Nephron (organoid): ENCODE data around the gene KCNMA1.
"Not testable (repeated sequence)": the region's sequence is repeated elsewhere in the genome, so short reads cannot be mapped to it uniquely, and the experiment has no call there.

Experiments
- H3K27ac Mint-ChIP-seq, 3 experiments: 2 replicates each; pipeline ENCODE4 v1.8.0; 2020; ENCODE audit warnings: mixed read lengths in 3 of 3, mild to moderate bottlenecking in 2 of 3, moderate library complexity in 1 of 3
- H3K27me3 Mint-ChIP-seq: 2 replicates; pipeline ENCODE4 v1.8.0; 2021; ENCODE audit warnings: low read depth, mild to moderate bottlenecking, moderate library complexity, mixed read lengths
- H3K36me3 Mint-ChIP-seq: 2 replicates; pipeline ENCODE4 v1.8.0; 2020; ENCODE audit warnings: low read depth, mixed read lengths
- H3K4me1 Mint-ChIP-seq: 2 replicates; pipeline ENCODE4 v1.8.0; 2020; ENCODE audit warnings: mixed read lengths
- H3K4me3 Mint-ChIP-seq, 3 experiments: 2 replicates each; pipeline ENCODE4 v1.8.0; 2020; ENCODE audit warnings: mild to moderate bottlenecking in 3 of 3, mixed read lengths in 3 of 3, moderate library complexity in 2 of 3
- H3K9me3 Mint-ChIP-seq: 2 replicates; pipeline ENCODE4 v1.8.0; 2020; ENCODE audit warnings: mixed read lengths
- CTCF ChIP-seq, 3 experiments: fragments of 200-600 bp; sonication (generic); IDR thresholded peaks; one replicate each; pipeline ENCODE4 v1.5.0; 2021; ENCODE audit warnings: antibody characterized with exemption in 3 of 3; ENCODE audit not compliant: unreplicated experiment in 3 of 3

Gene KCNMA1

GRCh38 chr10:77526868-77527617 is 110.6 kb downstream of the KCNMA1 start:
- Mint-ChIP-seq H3K27me3 (peaks cover 3% of the 10 kb centered on the region), H3K27ac (peak overlapping the region in 1 of 3 experiments; percentile 3), H3K9me3 (no peaks in the 10 kb centered on the region), H3K4me1 (peaks cover 55% of the 10 kb centered on the region), H3K36me3 (no peaks in the 10 kb centered on the region), H3K4me3 (peak overlapping the region in 1 of 3 experiments; percentile 33)
- no peak for TF ChIP-seq CTCF (IDR thresholded peaks at IDR 0.05; ENCODE audit: unreplicated experiment in 3 of 3)

- Mint-ChIP-seq H3K4me1 (peaks cover 46% of the 10 kb centered on the region), H3K27me3 (peaks cover 7% of the 10 kb centered on the region), H3K4me3 (no peak overlapping the region), H3K27ac (peak overlapping the region; percentile 7 to 65 (median 51)), H3K9me3 (no peaks in the 10 kb centered on the region), H3K36me3 (no peaks in the 10 kb centered on the region)
- no peak for TF ChIP-seq CTCF (IDR thresholded peaks at IDR 0.05; ENCODE audit: unreplicated experiment in 3 of 3)
Observed at GRCh38 chr10:77524281-77524711, 113.3 kb downstream of the KCNMA1 start.

- Mint-ChIP-seq H3K4me3 (no peak overlapping the region), H3K4me1 (peaks cover 49% of the 10 kb centered on the region), H3K27me3 (peaks cover 6% of the 10 kb centered on the region), H3K36me3 (no peaks in the 10 kb centered on the region), H3K9me3 (no peaks in the 10 kb centered on the region), H3K27ac (no peak overlapping the region)
- TF ChIP-seq CTCF (IDR thresholded peaks at IDR 0.05; ENCODE audit: unreplicated experiment in 3 of 3), result no peak
Observed at GRCh38 chr10:77522268-77522809, 115.3 kb downstream of the KCNMA1 start.

- no peak overlapping the region for H3K27ac Mint-ChIP-seq
- H3K27me3 Mint-ChIP-seq, result peaks cover 4% of the 10 kb centered on the region
- TF ChIP-seq CTCF (IDR thresholded peaks at IDR 0.05; ENCODE audit: unreplicated experiment in 3 of 3), result no peak
- H3K4me3 Mint-ChIP-seq, result no peak overlapping the region
- H3K9me3 Mint-ChIP-seq, result no peaks in the 10 kb centered on the region
- peaks cover 41% of the 10 kb centered on the region for H3K4me1 Mint-ChIP-seq
- H3K36me3 Mint-ChIP-seq, result no peaks in the 10 kb centered on the region
Observed at GRCh38 chr10:77520995-77521394, 116.6 kb downstream of the KCNMA1 start.

GRCh38 chr10:77520290-77520689 is 117.3 kb downstream of the KCNMA1 start:
- H3K4me3 Mint-ChIP-seq, result no peak overlapping the region
- H3K9me3 Mint-ChIP-seq, result no peaks in the 10 kb centered on the region
- peaks cover 46% of the 10 kb centered on the region for H3K4me1 Mint-ChIP-seq
- H3K27ac Mint-ChIP-seq, result no peak overlapping the region
- TF ChIP-seq CTCF (IDR thresholded peaks at IDR 0.05; ENCODE audit: unreplicated experiment in 3 of 3), result no peak
- H3K36me3 Mint-ChIP-seq, result no peaks in the 10 kb centered on the region
- peaks cover 4% of the 10 kb centered on the region for H3K27me3 Mint-ChIP-seq

GRCh38 chr10:77519791-77520190 is 117.8 kb downstream of the KCNMA1 start:
- not testable (repeated sequence) for H3K27me3 Mint-ChIP-seq, H3K27ac Mint-ChIP-seq, H3K4me3 Mint-ChIP-seq, H3K36me3 Mint-ChIP-seq, H3K9me3 Mint-ChIP-seq
- H3K4me1 Mint-ChIP-seq, result peaks cover 47% of the 10 kb centered on the region
